HG03159 (cell line): ENCODE data around the gene C1QTNF1.
A peak's percentile ranks its signal among the peaks of the same experiment; 100 is the strongest.
"Not testable (repeated sequence)": the region's sequence is repeated elsewhere in the genome, so short reads cannot be mapped to it uniquely, and the experiment has no call there.

Experiments used
- ATAC-seq: cut with Tn5 transposase; IDR thresholded peaks from one replicate; pipeline ENCODE4 v1.9.1; 2021; ENCODE audit warnings: mild to moderate bottlenecking, moderate library complexity; ENCODE audit not compliant: unreplicated experiment

Gene C1QTNF1

DNA sequence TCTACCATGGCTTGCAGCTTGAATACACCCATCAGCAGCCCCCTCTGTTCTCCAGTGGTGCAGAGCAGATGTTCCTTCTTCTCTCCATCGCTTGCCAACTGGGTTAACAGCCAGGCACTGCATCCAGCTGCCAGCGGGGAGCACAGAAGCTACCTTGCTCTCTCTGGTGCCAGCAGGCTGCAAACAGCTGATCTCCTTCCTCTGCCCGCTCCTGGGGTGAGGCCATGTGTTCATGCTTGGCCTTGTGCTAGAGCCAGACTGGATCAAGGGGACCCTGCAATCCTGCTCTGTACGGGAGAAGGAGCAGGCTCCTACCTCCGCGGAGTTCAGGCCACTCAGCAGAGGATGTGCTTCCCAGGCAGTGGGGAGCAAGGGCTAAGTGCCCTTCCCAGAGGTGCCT lies 26.6 kb downstream of the C1QTNF1 start:
- ATAC-seq = no peak

DNA sequence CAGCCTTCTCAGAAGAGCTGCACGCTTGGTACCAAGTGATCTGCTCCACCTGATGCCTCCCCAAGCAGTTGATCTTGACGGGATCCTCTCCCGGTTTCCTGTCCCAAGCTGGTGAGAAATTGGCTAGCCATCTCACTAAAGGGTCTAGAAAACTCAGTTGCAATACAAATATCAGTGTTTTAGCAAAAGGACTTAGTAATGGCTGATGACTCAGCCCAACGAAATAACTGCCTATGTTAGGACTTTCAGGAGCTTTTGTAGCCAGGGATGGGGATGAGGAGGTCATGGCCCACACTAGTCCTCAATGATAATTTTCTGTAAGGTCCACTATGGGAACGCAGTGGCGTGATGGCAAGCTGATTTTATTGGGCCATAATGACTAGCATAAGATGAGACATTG lies 27.3 kb downstream of the C1QTNF1 start:
- ATAC-seq = no peak

DNA sequence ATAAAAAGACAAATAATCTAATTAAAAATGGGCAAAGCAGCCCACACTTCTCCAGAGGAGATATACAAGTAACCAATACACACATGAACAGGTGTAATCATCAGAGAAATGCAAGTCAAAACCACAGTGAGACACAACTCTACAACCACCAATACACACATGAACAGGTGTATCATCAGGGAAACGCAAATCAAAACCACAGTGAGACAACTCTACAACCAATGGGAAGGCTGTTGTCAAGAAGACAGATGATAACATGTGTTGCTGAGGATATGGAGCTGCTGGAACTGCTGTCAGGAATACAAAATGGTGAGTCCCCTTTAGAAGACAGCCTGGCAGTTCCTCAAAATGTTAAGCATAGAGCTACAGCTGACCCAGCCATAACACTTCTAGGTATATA lies 28.2 kb downstream of the C1QTNF1 start:
- ATAC-seq = no peak

DNA sequence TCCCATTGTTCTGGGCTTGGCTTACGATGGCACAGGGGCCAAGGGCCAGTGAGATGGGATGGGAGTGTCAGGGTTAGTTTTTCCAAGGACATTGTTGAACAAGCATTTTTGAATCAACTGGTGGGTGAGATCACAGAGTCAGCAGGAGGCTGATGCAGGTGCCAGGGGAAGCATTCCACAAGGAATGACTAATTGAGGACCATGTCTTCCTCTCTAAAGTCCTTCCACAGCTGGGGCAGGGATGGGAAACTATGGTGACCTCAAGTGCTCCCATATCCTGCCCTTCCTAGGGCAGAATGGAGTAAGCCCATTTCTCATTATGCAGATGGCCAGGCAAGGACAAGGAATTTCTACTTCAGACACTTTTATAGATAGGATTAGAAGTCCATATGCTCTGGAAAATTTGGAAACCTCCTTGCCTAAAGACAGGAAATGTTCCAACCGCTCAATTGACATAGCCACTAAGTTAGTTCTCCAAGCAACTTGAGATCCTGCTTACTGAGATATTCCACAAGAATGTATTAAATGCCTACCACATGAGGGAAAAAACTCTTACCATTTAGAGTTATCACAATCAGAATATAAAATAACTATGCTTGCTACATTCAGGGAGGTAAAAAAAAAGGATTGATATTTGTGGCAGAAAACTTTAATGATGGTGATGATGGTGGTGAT lies 29.4 kb downstream of the C1QTNF1 start:
- ATAC-seq = no peak

DNA sequence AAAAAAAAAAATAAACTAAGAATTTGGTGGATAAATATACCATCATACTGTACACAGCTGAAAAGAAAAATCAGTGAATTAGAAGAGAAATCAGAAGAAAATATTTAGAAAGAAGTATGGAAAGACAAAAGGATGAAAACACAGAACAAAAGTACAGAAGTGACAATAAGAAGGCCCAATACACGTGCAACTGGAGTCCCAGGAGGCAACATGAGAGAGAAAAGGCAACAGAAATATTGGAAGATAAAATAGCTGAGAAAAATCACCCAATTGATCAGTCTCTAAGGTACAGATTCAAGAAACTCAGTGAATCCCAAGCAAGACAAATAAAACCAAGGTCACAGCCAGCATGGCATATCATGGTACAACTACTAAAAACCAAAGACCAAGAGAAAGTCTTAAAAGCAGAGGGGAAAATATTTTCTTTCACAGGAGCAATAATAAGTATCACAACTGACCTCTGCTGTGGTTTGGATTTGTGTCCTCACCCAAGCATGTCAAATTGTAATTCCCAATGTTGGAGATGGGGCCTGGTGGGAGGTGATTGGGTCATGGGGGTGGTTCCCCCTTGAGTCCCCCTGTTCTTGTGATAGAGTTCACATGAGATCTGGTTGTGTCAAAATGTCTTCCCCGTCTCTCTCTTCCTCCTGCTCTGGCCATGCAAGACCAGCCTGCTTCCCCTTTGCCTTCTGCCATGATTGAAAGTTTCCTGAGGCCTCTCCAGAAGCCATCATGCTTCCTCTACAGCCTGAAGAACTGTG lies 30.4 kb downstream of the C1QTNF1 start:
- no peak for ATAC-seq

DNA sequence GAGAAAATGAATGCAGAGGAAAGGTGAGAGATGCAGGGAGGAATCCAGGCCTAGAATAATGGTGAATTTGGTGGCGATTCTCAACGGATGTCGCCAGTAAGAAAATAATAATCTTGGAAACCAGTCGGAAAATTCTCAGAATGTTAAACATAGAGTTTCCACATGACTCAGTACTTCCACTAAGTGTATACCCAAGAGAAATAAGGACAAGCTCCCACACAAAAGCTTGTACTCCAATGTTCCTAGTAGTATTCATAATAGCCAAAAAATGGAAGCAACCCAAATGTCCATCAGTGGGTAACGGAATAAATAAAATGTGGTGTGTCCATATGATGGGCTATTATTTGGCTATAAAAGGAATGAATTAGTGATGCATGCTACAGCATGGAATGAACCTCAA lies 31.2 kb downstream of the C1QTNF1 start:
- ATAC-seq = no peak

DNA sequence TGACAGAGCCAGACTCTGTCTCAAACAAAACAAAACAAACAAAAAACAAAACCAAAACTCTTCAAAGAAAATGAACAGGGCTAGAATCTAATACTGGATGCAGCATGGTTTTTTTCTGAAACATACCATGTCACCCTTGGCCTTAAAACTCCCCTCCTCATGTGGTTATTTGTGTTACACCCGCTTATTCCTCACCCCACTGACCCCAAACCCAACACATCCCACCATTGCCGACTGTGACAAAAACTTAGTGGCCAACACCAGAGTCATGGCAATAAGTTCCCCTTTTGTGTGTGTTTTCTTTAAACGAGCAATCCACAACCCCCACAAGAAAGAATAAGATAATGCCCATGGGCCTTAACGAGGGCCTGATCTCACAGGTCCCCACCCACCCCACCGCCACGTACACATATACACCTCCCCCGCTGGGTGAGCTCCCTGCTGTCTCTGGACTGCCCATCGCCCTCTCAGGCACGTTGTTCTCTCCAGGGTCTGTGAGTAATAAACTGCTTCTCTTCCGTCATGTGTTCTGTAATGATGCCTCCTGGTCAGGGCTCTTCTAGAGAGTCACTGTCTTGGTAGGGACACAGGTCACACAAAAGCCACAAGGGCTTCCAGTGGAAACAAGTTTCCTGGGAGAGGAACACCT lies 33.9 kb downstream of the C1QTNF1 start:
- ATAC-seq = no peak

DNA sequence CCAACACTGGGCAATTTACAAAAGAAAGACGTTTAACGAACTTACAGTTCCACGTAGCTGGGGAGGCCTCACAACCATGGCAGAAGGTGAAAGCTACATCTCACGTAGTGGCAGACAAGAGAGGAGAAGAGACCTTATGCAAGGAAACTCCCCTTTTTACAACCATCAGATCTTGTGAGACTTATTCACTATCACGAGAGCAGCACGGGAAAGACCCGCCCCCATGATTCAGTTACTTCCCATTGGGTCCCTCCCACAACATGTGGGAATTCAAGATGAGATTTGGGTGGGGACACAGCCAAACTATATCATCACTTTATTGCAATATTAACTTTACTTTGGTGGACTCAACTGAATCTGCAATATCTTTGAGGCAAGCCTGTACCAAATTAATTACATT lies 38.7 kb downstream of the C1QTNF1 start:
- no peak for ATAC-seq

DNA sequence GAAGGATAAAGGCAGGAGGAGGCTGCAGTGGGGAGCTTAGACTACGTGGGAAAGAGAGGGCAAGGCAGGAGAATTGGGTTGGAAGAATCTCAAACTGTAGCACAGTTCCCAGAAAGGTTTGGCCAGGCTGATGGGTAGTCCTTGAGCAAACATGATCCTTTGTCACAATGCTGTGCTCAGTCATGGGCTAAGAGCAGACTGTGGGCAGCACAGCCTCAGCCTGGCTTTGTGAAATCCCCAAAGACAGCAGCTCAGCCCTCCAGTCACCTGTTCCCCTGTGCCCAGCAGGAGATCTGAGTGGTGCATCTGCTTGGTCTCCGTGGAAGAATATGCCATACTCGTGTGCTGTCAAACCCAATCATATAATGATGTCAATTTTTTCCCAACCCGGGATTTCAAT lies 40.1 kb downstream of the C1QTNF1 start:
- no peak for ATAC-seq

DNA sequence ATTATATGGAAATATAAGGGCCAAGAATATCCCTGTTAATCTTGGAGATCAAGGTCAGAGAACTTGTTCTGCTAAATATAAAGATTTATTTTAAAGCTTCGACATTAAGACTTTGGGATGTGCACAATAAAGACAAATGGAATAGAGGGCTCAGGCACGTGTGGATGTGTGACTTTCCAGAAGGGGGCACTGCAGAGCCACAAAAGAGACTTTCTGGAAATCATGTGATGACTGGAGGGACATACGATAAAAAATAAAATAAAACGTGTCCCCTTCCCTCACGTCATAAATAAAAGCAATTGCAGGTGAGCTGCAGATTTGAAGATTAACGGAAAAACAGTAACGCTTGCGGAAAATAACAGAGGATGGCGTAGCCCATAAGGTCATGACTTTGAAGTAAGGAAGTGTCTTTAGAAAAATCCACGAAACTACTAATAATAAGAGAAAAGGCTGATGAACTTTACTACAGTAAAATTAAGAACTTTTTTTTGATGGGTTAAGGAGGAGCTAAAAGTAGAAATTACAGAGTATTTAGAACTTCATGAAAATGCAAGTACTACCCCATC lies 41.2 kb downstream of the C1QTNF1 start:
- no peak for ATAC-seq

DNA sequence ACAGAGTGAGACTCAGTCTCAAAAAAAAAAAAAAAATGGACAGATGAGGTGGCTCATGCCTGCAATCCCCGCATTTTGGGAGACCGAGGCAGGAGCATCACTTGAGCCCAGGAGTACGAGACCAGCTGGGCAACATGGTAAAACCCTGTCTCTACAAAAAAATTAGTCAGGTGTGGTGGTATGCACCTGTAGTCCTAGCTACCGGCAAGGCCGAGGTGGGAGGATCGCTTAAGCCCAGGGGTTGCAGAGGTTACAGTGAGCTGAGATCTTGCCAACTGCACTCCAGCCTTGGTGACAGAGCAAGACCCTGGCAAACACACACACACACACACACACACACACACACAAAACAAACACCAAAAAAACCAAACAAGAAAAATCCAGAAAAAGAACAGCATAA lies 43.0 kb downstream of the C1QTNF1 start:
- no peak for ATAC-seq

DNA sequence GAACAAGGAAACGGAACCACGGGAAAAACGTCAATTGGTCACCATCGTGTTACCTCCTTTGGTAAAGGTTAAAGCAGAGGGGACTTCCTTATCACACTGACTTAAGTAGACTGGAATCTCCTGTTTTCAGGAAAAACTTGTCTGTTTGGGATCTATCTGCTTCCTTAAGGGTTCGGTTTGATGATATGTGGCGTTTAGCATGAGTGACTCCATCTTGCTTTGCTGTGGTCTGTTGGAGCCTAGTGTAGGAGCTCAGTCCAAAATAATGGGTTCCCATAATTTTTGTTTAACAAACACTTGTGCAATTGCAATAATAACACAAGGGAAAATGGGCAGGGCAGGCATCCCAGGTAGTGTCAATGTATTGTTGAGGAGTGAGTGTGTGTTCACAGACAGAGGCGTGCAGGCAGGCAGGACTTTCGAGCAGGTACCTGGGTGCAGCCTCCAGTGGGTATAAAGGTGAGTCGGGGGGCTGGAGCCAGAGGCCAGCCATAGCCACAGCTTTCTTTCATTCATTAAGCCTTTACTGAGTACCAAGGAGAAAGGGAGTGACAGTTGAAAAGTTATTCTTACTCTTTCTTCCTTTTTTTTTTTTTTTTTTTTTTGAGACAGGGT lies 46.4 kb downstream of the C1QTNF1 start:
- ATAC-seq = no peak

DNA sequence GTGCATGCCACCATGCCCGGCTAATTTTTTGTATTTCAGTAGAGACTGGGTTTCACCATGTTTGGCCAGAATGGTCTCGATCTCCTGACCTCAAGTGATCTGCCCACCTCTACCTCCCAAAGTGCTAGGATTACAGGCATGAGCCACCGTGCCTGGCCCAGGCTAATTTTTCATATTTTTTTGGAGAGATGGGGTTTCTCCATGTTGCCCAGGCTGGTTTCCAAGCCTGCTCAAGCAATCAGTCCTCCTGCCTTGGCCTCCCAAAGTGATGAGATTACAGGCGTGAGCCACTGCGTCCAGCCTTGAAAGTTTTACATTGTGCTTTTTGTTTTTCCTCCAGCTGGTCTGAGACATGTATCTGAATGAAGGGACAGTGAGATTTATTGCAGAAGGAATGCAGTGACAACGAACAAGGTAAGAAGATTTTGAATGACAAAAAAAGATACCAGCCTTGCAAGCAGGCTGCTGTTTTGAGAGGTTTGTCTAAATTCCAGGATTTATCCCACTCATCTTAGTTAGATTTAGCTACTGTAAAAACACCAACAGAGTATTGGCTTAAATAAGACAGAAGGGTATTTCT lies 47.3 kb downstream of the C1QTNF1 start:
- ATAC-seq = no peak

DNA sequence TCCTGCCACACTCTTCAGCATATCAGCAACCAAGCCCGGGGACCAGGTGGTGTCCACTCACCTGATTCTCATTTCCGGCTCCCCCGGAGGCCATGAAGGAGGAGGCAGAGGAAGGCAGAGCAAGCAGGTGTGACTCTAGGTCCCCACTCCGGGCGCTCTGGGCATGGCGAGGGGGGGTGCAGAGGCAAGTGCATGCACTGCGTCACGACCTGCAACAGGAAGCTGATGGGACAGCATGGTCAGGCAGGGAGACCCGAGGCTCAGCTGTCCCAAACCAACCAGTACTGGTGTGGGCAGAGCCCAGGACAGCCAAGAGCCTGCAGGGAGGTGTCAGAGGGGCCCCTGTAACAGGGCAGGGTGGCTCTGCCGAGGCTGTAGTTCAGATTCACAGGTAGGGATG lies 48.6 kb downstream of the C1QTNF1 start:
- ATAC-seq = no peak

DNA sequence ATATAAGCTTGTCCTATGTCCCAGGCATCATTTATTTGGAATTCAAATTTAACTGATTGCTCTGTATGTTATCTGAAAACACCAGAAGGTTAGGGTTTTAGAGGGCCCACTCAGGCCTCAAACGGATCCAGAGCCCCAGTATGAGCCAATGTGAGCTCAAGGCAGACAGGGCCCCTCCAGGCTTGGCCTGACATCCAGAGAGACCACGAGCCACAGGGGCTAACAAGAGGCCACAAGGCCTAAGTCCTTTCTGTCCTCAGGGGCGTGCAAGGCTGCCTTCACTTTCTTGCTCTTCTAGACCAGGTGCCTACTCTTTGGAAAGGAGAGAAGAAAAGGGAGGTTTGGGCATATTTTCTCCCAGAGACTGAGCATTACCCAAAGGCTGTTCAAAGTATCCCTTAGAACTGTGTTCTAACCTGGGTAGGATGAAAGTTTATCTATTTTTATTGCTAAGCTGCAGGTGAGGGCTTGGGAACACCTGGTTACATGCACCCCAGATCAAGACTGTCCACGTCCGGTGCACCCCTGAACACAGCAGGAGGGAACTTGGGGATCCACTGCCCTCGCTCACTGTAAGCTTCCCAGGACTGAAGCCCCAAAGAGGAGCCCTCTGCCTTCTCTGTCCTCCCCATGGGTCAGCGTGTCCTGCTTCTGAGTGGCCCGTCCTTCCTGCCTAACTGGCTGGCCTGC lies 49.2 kb downstream of the C1QTNF1 start:
- ATAC-seq = no peak

DNA sequence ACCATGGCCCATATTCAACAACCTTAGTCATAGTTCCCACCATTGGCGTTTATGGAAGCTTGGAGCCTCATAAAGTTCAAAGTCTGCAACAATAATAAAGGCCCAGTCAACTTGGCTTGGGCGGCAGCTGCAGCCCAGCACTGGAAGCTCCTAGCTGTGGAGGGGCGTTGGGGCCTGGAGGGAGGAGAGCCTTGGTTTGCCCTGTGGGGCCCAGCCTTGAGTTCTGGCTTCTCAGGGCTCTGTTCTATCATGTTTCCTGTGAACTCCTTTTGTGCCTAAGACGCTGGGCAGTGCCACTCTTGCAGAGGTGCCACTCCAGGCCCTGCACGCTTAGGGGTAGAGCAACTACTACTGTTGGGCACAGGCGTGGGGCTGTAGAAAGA lies 49.7 kb downstream of the C1QTNF1 start:
- ATAC-seq = no peak

DNA sequence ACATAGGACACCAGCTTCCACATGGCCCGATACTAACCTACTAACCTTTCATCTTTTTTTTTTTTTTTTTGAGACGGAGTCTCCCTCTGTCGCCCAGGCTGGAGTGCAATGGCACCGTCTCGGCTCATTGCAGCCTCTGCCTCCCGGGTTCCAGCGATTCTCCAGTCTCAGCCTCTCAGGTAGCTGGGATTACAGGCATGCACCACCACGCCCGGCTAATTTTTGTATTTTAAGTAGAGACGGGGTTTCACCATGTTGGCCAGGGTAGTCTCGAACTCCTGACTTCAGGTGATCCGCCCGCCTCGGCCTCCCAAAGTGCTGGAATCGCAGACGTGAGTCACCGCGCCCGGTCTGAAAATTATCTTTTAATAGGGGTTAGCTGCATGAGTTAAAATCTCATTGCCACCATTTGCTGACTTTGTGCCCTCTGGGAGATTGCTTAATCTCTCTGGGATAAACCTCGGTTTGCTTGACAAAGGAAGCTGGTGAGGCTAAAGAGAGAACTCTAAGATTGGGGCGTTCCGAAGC lies 50.2 kb downstream of the C1QTNF1 start:
- ATAC-seq = not testable (repeated sequence)

DNA sequence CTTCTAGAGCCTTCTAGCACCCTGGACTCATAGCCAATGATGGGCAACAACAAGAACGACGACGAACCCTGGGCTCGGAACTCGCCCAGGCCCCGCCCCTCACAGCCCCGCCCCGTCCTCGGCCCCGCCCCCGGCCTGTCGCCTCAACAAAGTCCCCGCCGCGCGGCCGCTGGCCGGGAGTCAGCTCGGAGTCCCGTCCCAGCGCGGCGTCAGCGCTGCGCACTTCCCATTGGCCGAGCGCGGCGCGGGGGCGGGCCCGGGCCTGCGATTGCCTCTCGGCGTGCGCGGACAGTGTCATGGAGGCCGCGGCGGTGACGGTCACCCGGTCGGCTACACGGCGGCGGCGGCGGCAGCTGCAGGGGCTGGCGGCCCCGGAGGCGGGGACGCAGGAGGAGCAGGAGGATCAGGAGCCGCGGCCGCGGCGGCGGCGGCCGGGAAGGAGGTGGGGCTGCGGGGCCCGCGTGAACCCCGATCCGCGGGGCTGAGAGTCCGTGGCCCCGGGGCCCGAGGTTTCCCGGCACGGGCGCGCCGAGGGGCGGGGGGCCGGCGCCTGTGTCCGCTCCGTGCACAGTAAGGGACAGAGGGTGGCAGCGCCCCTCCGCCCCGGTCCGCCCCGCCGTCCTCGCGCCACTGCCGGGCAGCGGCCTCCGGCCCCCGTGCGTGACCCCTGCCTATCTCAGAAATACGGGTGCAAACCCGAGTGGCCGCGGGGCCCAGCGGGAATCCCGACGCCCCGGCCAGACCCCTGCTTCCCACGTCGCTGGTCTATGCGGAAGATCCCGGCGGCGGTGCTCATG lies 50.9 kb downstream of the C1QTNF1 start, which contains the start of gene ENGASE:
TSS of gene ENGASE (plus strand) at position 176 of the 797 bp plus-strand sequence. CDS start at position 297, 121 bp downstream.
- peak; percentile 86 for ATAC-seq

DNA sequence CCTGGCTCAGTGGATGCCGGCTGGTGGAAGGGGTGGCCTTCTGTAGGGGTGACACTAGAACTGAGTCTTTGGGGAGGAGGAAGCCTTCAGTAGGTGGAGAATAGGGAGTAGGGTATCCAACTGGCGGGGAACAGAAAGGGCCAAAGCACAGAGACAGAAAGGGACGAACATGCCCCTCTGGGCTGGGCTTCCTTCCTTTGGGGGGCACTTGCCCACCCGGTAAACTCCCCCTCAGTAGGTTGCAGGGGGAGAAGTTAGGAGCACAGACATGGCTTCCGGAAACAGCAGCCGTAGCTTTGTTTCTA lies 51.4 kb downstream of the C1QTNF1 start:
- no peak for ATAC-seq
